Mucosa of rectum (tissue), 2 donors: ENCODE data around the gene TRAF3.

Experiments
- H3K27ac ChIP-seq, 2 donors: one replicate each; pipeline ENCODE4 v1.7.0; 2013; ENCODE audit warnings: inconsistent platforms in 2 of 2, low read depth in 2 of 2, low read length in 2 of 2
- H3K27me3 ChIP-seq, 2 donors: one replicate each; pipeline ENCODE4 v1.7.0; 2013; ENCODE audit warnings: low read length in 2 of 2; ENCODE audit not compliant: control insufficient read depth in 2 of 2, insufficient read depth in 2 of 2
- H3K36me3 ChIP-seq, 2 donors: one replicate each; pipeline ENCODE4 v1.7.0; 2013; ENCODE audit warnings: low read length in 2 of 2; ENCODE audit not compliant: control insufficient read depth in 2 of 2, insufficient read depth in 2 of 2
- H3K4me1 ChIP-seq, 2 donors: one replicate each; pipeline ENCODE4 v1.7.0; 2013; ENCODE audit warnings: low read length in 2 of 2, mild to moderate bottlenecking in 1 of 2; ENCODE audit not compliant: control insufficient read depth in 2 of 2, insufficient read depth in 2 of 2
- H3K4me3 ChIP-seq, 2 donors: one replicate each; pipeline ENCODE4 v1.7.0; 2013; ENCODE audit warnings: low read length in 2 of 2
- H3K9ac ChIP-seq, 2 donors: one replicate each; pipeline ENCODE4 v1.7.0; 2013; ENCODE audit warnings: low read length in 2 of 2, low read depth in 1 of 2, mild to moderate bottlenecking in 1 of 2
- H3K9me3 ChIP-seq, 2 donors: one replicate each; pipeline ENCODE4 v1.7.0; 2013; ENCODE audit warnings: low read length in 2 of 2; ENCODE audit not compliant: control insufficient read depth in 2 of 2
- donor health status: healthy.
- donor health status: Normal muscosa, but diverticular disease.

Gene TRAF3

GRCh38 chr14:102943454-102943853 is 166.2 kb downstream of the TRAF3 start:
- H3K36me3 ChIP-seq = peaks cover 60 to 64% of the 10 kb centered on the region in 2 donors
- H3K27me3 ChIP-seq = no peaks in the 10 kb centered on the region
- H3K9me3 ChIP-seq = no peaks in the 10 kb centered on the region
- H3K4me1 ChIP-seq = peaks cover 0 to 7% of the 10 kb centered on the region in 2 donors
- H3K9ac ChIP-seq = no peak overlapping the region
- no peak overlapping the region for H3K27ac ChIP-seq
- H3K4me3 ChIP-seq = no peak overlapping the region

GRCh38 chr14:102943979-102944378 is 166.7 kb downstream of the TRAF3 start:
- Histone ChIP-seq H3K9ac (no peak overlapping the region), H3K27ac (no peak overlapping the region), H3K27me3 (no peaks in the 10 kb centered on the region), H3K9me3 (no peaks in the 10 kb centered on the region), H3K4me1 (peaks cover 0 to 7% of the 10 kb centered on the region in 2 donors), H3K4me3 (no peak overlapping the region), H3K36me3 (peaks cover 63 to 67% of the 10 kb centered on the region in 2 donors)

- H3K4me1 ChIP-seq = peaks cover 0 to 7% of the 10 kb centered on the region in 2 donors
- H3K9me3 ChIP-seq = no peaks in the 10 kb centered on the region
- no peak overlapping the region for H3K27ac ChIP-seq
- no peak overlapping the region for H3K4me3 ChIP-seq
- H3K36me3 ChIP-seq = peaks cover 66 to 67% of the 10 kb centered on the region in 2 donors
- no peak overlapping the region for H3K9ac ChIP-seq
- no peaks in the 10 kb centered on the region for H3K27me3 ChIP-seq
These were observed 167.4 kb downstream of the TRAF3 start for GRCh38 chr14:102944448-102945330.

- Histone ChIP-seq H3K9me3 (no peaks in the 10 kb centered on the region), H3K36me3 (peaks cover 69 to 74% of the 10 kb centered on the region in 2 donors), H3K27ac (no peak overlapping the region), H3K4me1 (peaks cover 0 to 6% of the 10 kb centered on the region in 2 donors), H3K4me3 (no peak overlapping the region), H3K27me3 (no peaks in the 10 kb centered on the region), H3K9ac (no peak overlapping the region)
These were observed 168.3 kb downstream of the TRAF3 start for GRCh38 chr14:102945346-102946130.

GRCh38 chr14:102947321-102948103 is 170.3 kb downstream of the TRAF3 start:
- Histone ChIP-seq H3K9ac (no peak overlapping the region), H3K4me1 (no peaks in the 10 kb centered on the region), H3K27me3 (no peaks in the 10 kb centered on the region), H3K27ac (no peak overlapping the region), H3K4me3 (no peak overlapping the region), H3K9me3 (no peaks in the 10 kb centered on the region), H3K36me3 (peaks cover 70 to 76% of the 10 kb centered on the region in 2 donors)

- peak overlapping the region in 1 of 2 donors; percentile 13 for H3K27ac ChIP-seq
- no peak overlapping the region for H3K9ac ChIP-seq
- no peak overlapping the region for H3K4me3 ChIP-seq
- H3K9me3 ChIP-seq = no peaks in the 10 kb centered on the region
- peaks cover 73 to 81% of the 10 kb centered on the region in 2 donors for H3K36me3 ChIP-seq
- no peaks in the 10 kb centered on the region for H3K4me1 ChIP-seq
- H3K27me3 ChIP-seq = no peaks in the 10 kb centered on the region
These were observed 171.4 kb downstream of the TRAF3 start for GRCh38 chr14:102948698-102949061.

- Histone ChIP-seq H3K9me3 (no peaks in the 10 kb centered on the region), H3K4me1 (no peaks in the 10 kb centered on the region), H3K27ac (peak overlapping the region in 1 of 2 donors; percentile 13), H3K4me3 (no peak overlapping the region), H3K9ac (no peak overlapping the region), H3K27me3 (no peaks in the 10 kb centered on the region), H3K36me3 (peaks cover 71 to 80% of the 10 kb centered on the region in 2 donors)
These were observed 172.0 kb downstream of the TRAF3 start for GRCh38 chr14:102949062-102949800.

- peaks cover 70 to 83% of the 10 kb centered on the region in 2 donors for H3K36me3 ChIP-seq
- H3K27ac ChIP-seq = no peak overlapping the region
These were observed 172.7 kb downstream of the TRAF3 start for GRCh38 chr14:102949801-102950451.

GRCh38 chr14:102951034-102951433 is 173.8 kb downstream of the TRAF3 start:
- no peak overlapping the region for H3K4me3 ChIP-seq
- peaks cover 67 to 77% of the 10 kb centered on the region in 2 donors for H3K36me3 ChIP-seq
- no peaks in the 10 kb centered on the region for H3K27me3 ChIP-seq
- no peak overlapping the region for H3K27ac ChIP-seq
- no peaks in the 10 kb centered on the region for H3K9me3 ChIP-seq
- H3K9ac ChIP-seq = no peak overlapping the region
- no peaks in the 10 kb centered on the region for H3K4me1 ChIP-seq

More at GRCh38 chr14:102949801-102950451, 172.7 kb downstream of the TRAF3 start:
- Histone ChIP-seq H3K4me1 (no peaks in the 10 kb centered on the region), H3K9me3 (no peaks in the 10 kb centered on the region), H3K4me3 (no peak overlapping the region), H3K27me3 (no peaks in the 10 kb centered on the region), H3K9ac (no peak overlapping the region)
